HG03280 (cell line): ENCODE results near the gene GPR183.

Source experiments
- ATAC-seq: cut with Tn5 transposase; IDR thresholded peaks from one replicate; pipeline ENCODE4 v1.9.1; 2021; ENCODE audit warnings: mild to moderate bottlenecking, moderate library complexity; ENCODE audit not compliant: unreplicated experiment

GPR183 gene

DNA sequence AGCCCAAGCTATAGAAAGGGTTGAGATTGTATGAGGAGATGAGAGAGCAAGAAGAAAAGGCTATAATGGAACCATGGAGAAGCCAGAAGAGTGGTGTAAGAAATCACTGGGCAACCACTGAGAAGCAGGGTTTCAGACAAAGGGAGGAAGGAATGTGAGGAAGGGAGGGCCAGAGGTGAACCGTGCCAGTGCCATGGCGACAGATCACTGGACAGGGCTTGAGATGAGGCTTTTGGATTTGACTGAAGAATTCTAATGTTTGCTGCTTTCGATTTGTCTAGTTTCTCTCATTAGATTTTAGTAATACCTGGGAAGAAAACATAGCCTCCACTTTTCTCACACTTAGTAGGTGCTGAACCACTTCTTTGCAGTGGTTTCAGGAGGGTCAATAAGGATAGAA lies 6.3 kb upstream of the GPR183 start:
- ATAC-seq = no peak

DNA sequence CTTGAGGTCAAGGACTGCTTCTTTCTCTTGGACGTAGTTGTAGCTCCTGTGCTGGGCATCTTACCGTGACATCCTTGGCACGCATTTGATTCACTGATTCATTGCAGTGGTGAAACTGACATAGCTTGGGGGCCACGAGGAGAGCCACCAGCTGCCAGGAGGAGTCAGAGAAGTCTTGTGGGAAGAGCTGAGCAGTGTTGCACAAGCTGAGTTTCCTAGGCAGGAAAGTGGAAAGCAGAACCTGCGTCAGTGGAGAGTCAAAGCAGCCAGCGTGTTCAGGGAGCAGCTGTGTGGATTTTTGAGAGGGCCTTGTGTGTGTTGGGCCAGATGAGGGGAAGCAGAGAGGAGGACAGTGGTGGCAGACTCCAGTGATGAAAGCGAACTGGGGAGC lies 5.3 kb upstream of the GPR183 start:
- ATAC-seq = no peak

DNA sequence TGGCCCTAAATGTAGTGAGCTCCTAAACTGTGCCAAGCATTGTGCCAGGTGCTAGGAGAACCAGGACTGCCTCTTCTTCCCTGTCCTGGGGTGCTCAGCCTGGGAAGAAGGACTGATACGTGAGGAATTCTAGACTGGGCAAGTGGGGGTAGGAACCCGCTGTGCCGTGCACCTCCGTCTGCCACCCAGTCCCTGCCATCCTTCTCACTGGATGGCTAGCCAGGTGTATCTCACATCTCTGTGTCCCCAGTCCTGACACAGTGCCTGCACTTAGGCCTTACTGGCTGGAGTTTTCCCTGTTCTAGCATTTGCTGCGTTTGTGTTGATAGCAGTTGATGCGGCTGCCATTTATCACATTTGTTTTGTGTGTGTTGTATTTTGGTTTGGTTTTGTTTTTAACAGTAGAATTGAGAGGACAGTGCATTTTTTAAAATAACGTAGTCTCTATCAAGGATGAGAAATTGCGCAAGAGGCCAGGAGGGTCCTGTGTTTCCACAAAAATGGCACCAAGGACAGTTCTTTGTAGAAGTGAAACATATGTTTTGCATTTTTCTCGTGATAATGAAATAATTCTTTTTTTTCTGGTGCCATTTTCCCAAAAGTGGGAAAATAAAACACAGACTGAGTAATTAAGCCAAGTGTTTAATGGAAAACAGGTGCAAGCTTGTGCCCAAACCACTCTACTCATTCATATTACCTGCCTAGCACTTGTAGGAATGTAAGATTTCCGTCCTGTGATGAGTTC lies 4.7 kb upstream of the GPR183 start:
- ATAC-seq = no peak

DNA sequence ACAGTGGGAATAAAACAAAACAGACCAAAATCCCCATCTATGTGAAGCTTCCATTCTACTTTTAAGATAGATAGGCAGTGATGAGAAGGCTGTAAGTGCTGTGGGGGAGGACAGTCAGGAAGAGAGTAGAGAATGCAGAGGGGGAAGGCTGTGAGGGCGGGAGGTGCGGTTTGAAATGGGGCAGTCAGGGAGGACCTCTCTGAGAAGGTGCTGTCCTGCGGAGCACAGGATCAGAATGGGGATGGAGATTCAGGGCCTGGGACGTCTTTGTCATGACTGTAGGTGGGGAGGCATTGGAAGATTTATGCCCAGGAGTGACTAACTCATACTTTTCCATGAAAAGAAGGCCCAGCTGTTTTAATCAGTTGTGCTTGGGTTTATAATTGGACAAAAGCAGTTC lies 3.9 kb upstream of the GPR183 start:
- ATAC-seq = no peak

DNA sequence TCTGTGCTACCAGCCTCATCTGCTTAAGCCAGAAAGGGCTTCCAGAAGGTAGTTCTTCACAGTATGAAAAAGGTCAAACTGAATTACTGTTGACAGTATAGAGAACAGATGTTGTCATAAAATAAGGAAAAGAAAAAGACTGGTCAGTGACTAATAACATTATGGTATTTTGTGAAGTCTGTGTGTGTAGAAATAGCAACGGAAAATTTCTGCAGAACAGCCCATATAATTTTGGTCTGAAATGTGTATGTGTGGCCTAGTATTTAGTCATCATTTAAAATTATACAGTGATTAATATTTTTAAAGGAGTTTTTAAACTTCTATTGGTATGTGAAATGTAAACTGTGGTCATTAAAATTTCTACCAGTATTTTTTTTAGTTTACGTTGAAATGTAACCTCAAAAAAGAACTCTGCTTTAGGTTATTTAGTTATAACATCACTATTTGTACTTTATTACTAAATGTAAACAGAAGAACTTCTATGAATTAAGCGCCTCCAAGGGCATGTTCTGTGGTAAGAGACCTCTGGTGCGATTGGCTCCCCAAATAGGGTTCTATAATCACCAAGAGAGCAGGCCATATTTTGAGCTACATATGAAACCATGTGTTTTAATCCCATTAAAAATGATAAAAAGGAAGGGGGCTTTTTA lies 3.3 kb upstream of the GPR183 start:
- ATAC-seq = peak; percentile 36

DNA sequence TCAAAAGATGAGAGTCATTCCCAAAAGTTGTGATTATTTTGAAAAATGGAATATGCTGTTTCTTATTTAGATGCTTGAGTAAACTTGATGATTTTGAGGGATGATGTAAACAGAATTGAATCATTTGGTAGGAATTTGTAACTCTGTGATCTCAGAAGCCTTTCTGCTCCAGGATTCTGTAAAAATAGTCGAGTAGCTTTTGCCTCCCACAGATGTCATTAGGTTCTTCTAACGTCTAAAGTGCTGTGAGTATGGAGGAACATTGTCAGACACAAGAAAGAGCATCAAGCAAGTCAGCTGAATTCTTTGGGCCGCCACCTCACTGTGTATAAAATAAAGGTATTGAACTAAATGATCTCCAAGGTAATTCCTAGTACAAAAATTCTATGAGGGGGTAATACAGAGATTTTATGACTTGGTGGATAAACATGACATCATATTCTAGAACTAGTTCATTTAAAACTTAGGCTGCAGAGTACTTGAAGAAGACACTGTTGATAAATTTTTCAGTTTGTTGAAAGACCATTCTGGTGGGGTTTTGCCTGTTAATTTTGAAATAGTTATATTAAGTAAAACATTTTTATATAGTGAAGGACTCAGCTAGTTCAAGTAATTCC lies 1.4 kb upstream of the GPR183 start:
- no peak for ATAC-seq

DNA sequence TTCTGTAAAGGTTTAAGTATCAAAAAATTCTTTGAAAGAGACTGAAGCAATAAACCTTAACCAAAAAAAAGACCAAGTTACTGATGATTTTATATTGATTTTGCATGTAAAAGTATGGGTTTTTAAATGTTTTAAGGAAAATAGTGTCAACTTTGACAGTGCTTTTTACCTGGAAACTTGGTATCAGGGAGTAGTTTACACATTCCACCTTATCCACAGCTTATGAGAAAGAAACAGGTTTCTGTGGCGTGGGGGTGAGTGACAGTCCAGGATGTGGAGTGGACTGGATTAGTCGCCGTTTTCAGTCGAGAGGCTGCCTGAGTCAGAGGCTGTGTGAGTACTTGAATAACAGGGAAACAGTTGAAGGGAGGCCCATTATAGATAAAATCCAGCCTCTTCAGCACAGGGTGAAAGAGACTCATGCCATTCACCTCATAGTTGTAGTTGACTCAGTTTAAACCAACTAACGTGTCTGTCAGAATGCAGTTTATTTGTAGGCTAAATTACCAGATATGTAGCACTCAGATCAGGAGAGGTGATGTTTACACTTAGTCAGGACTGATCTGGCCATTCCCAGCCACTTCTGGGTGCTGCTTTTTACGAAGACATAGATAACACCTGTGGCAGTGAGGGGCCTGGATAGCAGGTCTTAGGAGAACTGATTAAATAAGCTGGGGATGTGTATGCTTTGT lies 595 bp upstream of the GPR183 start:
- ATAC-seq = peak; percentile 38

DNA sequence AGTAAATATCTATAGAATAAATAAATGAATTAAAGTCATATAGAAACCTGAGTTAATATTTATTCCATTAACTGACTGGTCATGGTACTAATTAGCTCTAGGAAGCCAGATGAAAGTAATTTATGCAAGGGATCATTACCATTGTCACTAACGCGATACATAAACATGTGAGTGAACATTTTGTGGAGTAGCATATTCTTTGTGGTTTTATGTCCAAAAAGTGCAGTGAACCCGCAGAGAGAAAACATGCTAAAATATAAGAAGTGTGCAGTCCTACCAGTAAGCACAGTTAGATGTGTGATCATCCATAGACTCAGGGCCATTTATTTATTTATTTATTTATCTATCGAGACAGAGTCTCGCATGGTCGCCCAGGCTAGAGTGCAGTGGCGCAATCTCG lies 1.6 kb downstream of the GPR183 start:
- no peak for ATAC-seq

DNA sequence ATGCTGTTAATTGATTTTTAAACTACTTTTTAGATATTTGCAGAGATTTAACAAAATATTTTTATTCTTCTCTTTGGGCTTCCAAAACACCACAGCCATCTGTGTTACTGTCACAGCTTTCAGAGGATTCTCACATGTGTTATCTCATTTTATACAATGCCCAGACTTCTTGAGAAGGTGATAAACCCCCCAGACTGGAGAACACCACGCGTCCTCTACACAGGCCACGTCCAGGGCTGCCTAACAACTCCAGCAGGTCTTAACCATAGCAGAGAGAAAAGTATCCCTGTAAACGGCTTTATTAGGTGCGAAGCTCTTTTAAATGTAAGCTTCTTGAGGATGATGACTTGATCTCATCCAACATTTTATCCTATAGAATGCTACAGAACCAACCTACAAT lies 2.0 kb downstream of the GPR183 start:
- ATAC-seq = no peak

DNA sequence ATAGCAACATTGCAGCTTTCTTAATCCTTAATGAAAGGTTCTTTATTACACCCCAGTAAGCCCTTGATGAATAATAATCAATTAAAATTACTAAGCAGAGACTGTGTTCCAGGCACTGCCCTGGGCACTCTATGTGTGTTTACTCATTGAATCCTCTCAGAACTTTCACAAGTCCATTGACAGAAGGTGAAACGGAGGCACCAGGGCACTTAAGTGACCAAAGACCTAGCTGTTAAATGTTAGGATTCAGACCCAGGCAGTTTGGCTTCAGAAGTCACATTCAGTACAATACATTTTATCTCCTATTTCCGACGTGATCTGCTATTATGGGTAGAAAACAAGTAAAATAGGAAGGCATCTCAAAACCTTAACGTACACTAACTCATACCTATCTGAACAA lies 2.7 kb downstream of the GPR183 start:
- ATAC-seq = no peak

DNA sequence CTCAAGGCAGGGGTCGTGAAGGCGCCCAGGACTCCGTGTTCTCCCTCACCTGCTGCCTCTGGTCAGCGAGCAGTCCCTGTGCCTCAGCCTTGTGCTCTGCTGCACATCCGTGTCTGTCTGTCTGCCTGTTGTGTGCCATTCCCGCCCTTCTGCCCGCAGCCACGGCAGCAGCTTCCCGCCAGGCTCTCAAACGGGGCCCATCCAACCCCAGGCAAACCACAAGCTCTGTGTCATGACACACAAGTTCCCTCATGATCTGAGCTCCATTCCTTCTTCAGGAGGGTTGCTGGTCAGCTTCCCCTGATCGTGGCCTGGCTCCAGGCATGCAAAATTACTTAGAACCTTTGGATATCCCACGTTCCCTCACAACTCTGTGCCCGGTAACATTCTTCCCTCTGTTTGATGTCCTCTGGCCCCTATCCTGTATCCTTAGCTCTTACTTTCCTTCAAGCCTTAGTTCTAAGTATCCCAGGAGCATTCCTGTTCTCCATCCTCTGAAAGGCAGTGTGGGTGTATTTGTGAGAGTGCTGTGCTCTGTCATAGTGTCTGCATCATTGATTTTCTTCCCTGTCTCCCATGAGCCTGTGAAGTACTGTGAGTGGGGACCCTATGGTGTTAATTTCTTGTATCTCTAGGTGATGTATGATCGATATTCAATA lies 3.2 kb downstream of the GPR183 start:
- no peak for ATAC-seq

DNA sequence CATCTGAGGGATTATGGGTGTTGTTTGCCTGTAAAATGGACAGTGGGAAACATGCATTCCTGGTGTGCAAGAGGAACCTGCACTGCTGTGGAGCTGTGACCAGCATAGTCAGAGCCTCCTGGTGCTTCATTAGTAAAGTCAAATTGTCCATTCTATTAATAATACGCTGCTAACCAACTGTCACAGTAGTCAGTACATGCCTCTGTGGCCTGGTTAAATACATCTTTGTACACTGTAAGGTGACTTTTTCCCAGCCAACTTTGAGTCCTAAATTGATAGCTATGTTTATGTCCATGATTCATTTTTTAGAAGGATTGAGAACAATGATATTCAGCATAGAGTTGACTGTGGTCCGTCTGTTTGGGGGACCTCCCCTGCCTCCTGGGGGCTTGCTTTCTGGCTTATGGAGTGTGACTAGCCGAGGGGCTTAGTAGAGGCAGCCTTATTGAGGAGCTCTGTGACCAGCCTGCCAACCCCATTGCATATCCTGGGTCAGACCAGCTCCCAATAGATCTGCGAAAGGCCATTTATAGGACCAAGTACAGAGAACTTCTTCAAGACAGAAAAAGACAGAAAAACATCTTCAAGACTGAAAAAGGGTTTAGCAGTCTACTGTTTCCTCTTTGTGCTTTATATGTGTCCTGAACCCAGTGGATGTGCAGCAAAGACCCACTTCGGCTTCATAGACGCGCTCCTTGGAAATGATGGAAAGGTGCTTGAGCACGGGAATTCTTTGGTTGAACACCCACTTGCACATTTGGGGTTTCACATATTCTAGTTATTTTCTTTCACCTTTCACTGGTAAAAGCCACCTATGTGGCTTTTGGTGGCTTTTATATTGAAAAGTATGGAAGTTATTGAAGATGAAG lies 4.3 kb downstream of the GPR183 start:
- no peak for ATAC-seq

DNA sequence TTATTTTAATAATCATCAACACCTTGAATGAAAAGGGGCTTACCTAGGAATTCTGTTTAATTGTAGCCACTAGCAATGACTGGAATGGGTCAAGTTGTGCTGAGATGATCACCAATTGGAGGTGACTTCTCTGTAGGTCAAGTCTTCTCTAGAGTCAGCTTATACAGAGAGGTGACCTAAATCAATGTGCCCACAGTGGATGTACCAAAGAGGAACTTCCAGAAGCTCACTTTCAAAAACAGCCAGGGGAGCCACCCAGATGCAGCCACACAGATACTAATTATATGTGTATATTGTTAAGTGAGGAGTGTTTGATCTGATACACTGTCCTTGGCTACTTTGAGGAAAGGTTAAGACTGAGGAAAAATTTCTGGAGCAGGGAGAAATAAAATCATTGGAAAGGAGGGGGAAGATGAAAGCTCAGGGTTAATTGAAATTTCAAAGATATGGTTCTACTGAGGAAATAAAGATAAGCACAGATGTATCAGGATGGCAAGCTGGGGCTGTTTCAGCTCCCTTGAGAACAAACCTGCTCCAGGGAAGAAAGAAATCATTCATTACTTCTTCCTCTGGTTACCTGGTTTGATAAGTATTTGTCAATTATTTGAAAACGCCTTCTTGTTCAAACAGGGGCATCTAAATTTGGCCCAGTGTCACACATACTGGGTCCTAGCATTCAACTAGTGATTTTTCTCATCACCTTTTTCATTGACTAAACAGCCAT lies 5.1 kb downstream of the GPR183 start:
- ATAC-seq = no peak

DNA sequence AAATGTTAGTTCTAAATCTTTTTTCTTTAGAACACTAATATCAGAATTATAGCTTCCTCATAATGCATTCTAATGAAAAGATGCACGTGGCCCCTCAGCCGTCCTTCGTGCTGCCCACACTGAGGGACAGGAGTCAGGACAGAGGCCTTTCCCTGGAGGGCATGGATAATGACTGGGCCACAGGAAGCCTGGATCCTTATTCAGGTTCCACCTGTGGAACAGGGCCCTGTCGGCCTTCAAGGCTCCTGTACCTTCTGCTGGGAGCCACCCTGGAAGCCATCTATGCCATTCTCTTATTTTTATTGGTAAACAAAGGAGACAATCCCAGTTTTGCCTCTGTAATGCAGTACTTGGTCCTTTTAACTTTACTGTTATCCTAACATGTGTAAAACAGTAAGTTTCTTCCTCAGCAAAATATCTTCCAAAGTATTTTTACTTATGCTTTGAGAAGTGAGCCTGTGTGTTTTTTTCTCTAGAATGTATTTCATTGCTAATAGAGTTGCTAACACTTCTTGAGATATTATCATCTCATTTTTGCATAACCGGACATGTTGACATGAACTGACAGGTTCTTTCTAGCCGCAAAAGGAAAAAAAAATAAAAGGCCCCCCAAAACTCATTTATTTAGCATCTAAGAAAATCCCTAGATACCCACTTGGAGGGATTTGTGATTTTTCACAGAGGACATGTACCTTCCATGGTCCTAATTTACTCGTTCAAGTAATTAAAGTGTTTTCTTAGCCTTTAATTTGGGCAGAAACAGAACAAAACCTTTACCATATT lies 6.0 kb downstream of the GPR183 start:
- ATAC-seq = no peak

DNA sequence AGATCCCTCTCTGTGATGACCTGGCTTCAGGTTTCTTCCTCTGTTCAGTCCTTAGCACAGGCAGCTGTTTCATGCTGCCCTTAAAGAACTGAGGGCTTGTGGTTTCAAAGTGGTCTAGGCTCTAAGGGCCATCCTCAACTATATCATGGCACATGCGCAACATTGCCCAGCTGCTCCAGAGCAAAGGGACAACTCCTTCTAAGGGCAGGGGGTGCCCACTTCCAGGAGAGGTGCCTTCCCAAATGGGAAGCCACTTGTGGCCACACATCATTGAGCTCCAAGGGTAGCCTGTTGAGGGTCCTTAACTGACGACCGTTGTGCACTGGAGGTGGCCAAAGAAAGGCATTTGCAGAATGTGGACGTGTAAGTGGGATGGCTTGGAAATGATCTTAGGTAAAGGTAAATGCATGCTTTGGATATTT lies 7.3 kb downstream of the GPR183 start:
- no peak for ATAC-seq

DNA sequence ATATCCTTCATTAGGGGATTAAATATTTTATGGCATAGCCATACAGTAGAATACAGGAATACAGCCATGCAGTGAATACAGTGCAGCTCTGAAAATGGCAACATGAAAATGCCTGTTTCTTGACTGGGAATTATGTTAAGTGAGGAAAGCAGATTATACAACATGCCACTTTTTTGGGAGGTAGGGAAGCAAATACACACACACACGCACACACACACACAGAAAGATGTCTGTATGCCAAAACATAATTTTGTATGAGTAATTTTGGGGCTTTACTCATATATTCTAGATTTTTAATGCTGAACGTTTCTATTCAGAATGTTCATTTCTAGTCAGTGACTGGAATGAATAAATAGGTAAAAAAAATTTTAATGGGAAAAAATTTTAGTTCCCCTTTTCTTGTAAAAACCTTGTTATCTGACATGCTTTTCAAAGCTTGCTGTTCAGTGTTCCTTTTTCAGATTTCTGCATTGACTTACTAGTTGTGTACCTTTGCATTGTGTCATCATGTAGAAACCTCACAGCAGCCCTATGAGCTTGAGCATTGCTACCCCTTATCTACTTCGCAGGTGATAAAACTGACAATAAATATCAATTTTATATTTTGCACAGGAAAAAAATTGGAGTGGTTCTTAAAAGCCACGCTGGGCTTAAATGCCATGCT lies 7.8 kb downstream of the GPR183 start:
- ATAC-seq = no peak

DNA sequence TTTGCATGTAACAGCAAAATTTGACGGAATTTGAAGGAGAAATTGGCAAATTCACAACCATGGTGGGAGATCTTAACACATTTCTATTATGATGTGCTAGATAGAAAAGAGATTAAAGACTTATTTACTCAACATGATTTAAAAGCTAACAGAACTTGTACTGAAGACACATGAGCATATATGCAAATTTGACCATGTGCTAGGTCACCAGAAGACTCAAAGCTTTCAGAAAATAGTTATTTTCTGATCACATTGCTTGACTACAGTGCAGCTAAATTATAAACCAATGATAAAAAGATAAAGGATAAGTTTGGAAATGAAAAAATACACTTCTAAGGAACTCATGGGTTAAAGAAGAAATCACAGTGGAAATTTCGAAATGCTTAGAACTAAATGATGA lies 9.1 kb downstream of the GPR183 start:
- ATAC-seq = no peak

DNA sequence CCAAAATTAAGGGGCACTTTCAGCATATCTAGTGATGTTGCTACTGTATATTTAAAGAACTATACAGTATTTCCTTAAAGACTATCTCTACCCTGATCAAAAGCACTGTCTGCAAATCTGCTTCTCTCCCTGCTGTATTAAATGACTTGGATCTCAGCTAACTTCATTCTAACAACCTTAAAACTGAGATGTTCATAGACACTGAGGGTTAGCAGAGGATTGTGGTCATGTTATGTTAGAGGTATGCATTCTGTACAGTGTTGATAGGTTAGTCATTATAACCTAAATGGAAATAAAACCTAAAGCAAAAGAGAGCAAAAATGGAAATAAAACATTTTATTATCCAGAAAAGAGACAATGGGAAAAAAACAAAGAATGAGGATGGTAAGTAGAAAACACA lies 9.9 kb downstream of the GPR183 start:
- no peak for ATAC-seq
